Urinary bladder (tissue), 4 donors: ENCODE measurements around the gene ABR. TPM values are rescaled to one million over a fixed set of nuclear protein-coding genes. Genes with fewer than 3 reads are reported as not detected.
A peak's percentile ranks its signal among the peaks of the same experiment; 100 is the strongest.
"Not testable (repeated sequence)": the region's sequence is repeated elsewhere in the genome, so short reads cannot be mapped to it uniquely, and the experiment has no call there.

ENCODE experiments used
- DNase-seq: peaks from one replicate; pipeline ENCODE4 v3.0.0-alpha.2; 2015; ENCODE audit errors: extremely low spot score
- H3K27ac ChIP-seq: one replicate; pipeline ENCODE4 v1.5.1; 2013; ENCODE audit warnings: low read depth, mild to moderate bottlenecking, moderate library complexity
- H3K36me3 ChIP-seq: one replicate; pipeline ENCODE4 v1.6.1; 2013; ENCODE audit warnings: mild to moderate bottlenecking, moderate library complexity; ENCODE audit not compliant: insufficient read depth
- H3K4me1 ChIP-seq: one replicate; pipeline ENCODE4 v1.6.1; 2013; ENCODE audit warnings: mild to moderate bottlenecking, moderate library complexity; ENCODE audit not compliant: insufficient read depth
- H3K4me3 ChIP-seq: one replicate; pipeline ENCODE4 v1.5.1; 2013; ENCODE audit warnings: low read depth, low read length
- WGBS: extraction: QIAGEN DNeasy Blood & Tissue Kit; methylation state at CpG from one replicate; pipeline ENCODE4 v1.1.7; 2013; 5-methylcytosine and 5-hydroxymethylcytosine counted together
- polyA plus RNA-seq: library from polyadenylated mRNA; stranded (reverse); fragments of 200-250 nt; gene quantifications from one replicate; pipeline ENCODE4 v1.2.3, GENCODE V29; 2013
- total RNA-seq: library from RNA; depleted of rRNA; stranded (reverse); fragments of >200 nt; gene quantifications from one replicate; pipeline ENCODE4 v1.2.3, GENCODE V29; 2014
- donor health status: healthy with polysubstance abuse.
- donor health status: healthy.

ABR gene
- total and polyA plus RNA-seq, 2 donors, result 37.1 to 53.9 TPM

DNA sequence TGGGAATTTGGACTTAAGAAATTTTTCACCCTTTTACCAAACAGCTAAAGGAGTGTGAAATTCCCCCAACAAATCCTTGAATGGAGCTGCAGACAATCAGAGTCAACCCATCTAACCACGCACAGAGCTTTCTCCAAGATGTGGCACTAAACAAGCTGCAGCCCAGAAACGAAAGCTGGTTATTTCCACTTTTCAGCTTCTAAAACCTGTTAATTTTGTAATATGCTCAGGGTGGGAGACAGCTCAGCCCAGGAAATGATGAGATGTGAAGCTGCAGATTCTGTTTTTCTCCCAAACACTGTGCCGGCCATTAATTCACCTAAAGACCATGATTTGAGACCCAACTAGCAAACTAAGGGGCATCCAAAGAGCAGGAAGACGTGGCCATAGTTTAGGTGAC is 33.2 kb upstream of the ABR start:
- H3K4me3 ChIP-seq, result no peak overlapping the region
- DNase-seq, result no peak
- H3K27ac ChIP-seq, result no peak overlapping the region
- H3K36me3 ChIP-seq, result no peaks in the 10 kb centered on the region
- H3K4me1 ChIP-seq, result no peaks in the 10 kb centered on the region
- WGBS, result 61% methylated on average over 4 of the region's 4 CpGs

DNA sequence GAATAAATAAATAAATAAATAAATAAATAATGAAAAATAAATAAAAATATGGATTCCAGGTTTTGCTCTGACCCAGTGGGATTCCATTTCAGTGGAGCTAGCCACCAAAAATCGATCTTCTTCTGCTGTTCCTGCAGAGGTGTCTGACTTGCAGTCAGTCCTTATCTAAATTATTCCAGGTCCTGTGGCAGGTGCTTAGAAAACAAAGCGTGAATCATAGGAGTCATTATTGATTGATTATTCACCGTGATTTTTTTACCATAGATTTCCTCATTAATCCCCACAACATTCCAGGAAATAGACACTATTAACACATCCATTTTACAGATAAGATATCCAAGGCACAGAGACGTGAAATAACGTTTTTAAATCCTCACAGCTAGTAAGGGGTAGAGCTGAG is 31.5 kb upstream of the ABR start:
- H3K27ac ChIP-seq, result no peak overlapping the region
- 61% methylated on average over 5 of the region's 5 CpGs for WGBS
- H3K4me1 ChIP-seq, result no peaks in the 10 kb centered on the region
- no peak overlapping the region for H3K4me3 ChIP-seq
- no peaks in the 10 kb centered on the region for H3K36me3 ChIP-seq
- DNase-seq, result no peak

GRCh38 chr17:1208966-1209365 is 29.2 kb upstream of the ABR start:
- DNase-seq, result no peak
- no peaks in the 10 kb centered on the region for H3K4me1 ChIP-seq
- H3K27ac ChIP-seq, result no peak overlapping the region
- 78% methylated on average over 6 of the region's 6 CpGs for WGBS
- no peaks in the 10 kb centered on the region for H3K36me3 ChIP-seq
- H3K4me3 ChIP-seq, result no peak overlapping the region

DNA sequence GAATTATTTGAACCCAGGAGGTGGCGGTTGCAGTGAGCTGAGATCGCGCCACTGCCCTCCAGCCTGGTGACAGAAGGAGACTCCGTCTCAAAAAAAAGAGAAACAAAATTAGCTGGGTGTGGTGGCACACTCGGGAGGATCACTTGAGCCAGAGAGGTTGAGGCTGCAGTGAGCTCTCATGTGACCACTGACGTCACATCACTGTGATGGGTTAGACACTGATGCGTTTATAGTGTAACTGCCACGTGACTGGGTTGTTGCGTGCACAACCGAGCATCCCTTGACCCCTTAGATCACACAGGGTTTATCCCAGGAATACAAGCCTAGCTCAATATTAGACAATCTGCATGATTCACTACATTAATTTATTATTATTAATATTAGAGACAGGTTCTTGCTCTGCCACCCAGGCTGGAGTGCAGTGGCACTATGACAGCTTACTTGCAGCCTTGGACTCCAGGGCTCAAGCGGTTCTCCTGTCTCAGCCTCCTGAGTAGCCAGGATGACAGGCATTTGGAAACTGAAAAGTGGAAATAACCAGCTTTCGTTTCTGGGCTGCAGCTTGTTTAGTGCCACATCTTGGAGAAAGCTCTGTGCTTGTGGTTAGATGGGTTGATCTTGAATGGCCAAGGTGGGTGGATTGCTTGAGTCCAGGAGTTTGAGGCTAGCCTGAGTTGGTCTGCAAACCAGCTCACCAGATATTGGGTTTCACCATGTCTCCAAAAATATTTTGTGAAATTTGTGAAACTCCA is 26.4 kb upstream of the ABR start:
- WGBS, result 76% methylated on average over 12 of the region's 12 CpGs
- DNase-seq, result no peak
- Histone ChIP-seq H3K36me3 (no peaks in the 10 kb centered on the region), H3K4me3 (no peak overlapping the region), H3K27ac (no peak overlapping the region), H3K4me1 (no peaks in the 10 kb centered on the region)

DNA sequence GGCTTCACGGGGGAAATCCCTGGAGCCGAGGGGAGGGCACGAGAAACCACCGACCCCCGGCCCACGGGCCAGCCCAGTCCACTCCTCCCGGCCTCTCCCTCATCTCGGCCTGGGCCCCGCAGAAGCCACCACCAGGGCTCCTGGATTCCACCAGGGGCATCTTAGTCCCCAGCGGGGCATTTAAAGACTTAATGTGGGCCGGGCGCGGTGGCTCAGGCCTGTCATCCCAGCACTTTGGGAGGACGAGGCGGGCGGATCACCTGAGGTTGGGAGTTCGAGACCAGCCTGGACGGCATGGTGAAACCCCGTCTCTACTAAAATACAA is 24.1 kb upstream of the ABR start:
- Histone ChIP-seq H3K4me3 (peak overlapping the region; percentile 37), H3K27ac (no peak overlapping the region), H3K4me1 (no peaks in the 10 kb centered on the region), H3K36me3 (no peaks in the 10 kb centered on the region)
- DNase-seq, result no peak
- WGBS, result 51% methylated on average over 19 of the region's 19 CpGs

GRCh38 chr17:1203111-1203966 is 23.6 kb upstream of the ABR start:
- DNase-seq, result no peak
- H3K27ac ChIP-seq, result peak overlapping the region; percentile 52
- WGBS, result 5% methylated on average over 83 of the region's 91 CpGs
- H3K36me3 ChIP-seq, result no peaks in the 10 kb centered on the region
- H3K4me1 ChIP-seq, result no peaks in the 10 kb centered on the region
- peak overlapping the region; percentile 37 for H3K4me3 ChIP-seq

DNA sequence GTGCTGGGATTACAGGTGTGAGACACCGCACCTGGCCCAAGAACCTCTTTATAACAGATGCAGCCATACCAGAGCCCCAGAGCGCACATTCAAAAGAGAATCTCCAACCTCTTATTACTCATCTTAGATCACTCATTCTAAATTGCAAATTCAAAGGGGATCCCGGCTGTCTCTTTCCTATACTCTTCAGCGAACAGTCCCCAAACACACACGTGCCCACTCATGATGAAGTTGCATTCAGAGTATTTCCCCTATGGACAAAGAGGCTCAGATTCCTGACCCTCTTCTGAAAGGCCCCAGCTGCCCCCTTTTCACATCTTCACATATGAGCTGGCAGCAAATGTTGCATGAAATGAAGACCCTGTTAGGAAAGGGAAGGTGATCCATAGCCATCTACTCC is 22.5 kb upstream of the ABR start:
- Histone ChIP-seq H3K27ac (no peak overlapping the region), H3K4me1 (no peaks in the 10 kb centered on the region), H3K36me3 (no peaks in the 10 kb centered on the region), H3K4me3 (no peak overlapping the region)
- no peak for DNase-seq
- WGBS, result 88% methylated on average over 5 of the region's 5 CpGs

DNA sequence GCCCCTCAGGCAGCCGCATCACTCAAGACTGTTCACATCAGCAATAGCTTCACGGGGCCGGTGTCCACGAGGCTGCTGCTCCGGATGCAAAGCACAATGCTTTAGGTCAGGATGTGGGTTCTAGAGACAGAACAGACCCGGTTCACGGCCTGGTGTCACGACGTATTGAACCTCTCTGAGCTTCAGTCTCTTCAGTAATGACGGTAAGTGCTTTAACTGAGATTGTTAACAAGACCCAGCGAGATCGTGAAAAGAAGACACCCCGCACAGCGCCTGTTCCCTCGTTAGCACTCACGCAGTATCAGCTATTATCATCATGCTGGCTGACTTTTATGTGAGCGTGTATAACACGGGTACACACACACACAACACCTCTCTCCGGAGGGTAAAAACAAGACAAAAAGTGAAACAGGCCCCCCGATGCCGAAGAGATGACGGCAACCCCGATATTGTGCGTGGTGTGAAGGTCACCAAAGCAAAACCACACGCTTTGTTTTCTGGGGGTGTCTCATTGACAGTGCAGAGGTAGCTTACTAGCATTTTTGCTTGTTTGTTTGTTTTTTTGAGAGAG is 21.4 kb upstream of the ABR start:
- no peaks in the 10 kb centered on the region for H3K4me1 ChIP-seq
- H3K4me3 ChIP-seq, result no peak overlapping the region
- 80% methylated on average over 25 of the region's 25 CpGs for WGBS
- H3K36me3 ChIP-seq, result no peaks in the 10 kb centered on the region
- no peak overlapping the region for H3K27ac ChIP-seq
- no peak for DNase-seq

DNA sequence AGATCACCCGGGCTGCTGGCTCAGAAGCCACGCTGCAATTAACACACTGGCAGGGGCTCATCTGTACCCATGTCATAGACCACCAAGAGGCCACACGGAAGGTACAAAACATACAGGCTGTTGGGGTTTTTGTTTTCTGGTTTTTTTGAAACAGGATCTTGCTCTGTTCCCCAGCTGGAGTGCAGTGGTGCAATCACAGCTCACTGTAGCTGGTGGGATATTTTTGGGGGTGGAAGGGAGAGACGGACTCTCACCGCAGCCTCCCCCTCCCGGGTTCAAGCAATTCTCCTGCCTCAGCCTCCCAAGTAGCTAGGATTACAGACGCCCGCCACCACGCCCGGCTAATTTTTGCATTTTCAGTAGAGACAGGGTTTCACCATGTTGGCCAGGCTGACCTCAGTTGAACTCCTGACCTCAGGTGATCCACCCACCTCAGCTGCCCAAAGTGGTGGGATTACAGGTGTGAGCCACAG is 19.5 kb upstream of the ABR start:
- WGBS, result 88% methylated on average over 10 of the region's 10 CpGs
- not testable (repeated sequence) for H3K4me3 ChIP-seq, H3K4me1 ChIP-seq, H3K36me3 ChIP-seq, DNase-seq
- peak overlapping the region; percentile 35 for H3K27ac ChIP-seq

DNA sequence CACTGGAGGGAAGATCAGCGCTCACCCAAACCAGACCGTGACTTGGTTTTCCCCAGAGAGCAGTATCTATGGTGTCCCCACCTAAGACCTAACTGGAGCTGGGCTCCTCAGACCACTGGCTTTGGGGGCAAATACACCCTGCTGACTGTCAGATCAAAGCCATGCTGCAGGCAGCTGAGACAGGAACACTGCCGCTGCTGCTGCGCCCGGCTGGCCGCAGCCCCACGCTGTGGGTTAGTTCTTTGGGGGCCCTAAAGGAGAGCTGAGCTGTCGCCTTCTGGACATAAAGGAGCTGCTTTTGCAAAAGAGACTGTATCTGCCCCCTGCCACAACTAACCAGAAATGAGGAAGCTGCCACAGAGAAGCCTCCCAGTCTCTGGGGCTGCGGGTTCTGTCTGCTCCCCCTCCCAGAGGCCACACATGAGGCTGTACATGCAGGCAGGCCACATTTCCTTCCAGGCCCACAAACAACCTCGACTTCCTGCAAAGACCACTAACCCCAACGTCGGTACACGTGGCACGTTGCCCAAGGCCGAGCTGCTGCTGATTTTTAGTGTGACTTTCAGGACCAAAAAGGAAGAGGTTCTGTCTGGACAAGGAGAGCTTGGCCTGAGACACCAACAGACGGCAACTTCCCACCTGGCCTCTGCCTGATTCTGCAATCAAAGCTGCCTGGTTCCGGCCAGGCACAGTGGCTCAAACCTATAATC is 18.2 kb upstream of the ABR start:
- DNase-seq, result peak; percentile 23
- Histone ChIP-seq H3K36me3 (no peaks in the 10 kb centered on the region), H3K4me3 (no peak overlapping the region), H3K27ac (peak overlapping the region; percentile 77), H3K4me1 (no peaks in the 10 kb centered on the region)
- WGBS, result 41% methylated on average over 17 of the region's 17 CpGs

DNA sequence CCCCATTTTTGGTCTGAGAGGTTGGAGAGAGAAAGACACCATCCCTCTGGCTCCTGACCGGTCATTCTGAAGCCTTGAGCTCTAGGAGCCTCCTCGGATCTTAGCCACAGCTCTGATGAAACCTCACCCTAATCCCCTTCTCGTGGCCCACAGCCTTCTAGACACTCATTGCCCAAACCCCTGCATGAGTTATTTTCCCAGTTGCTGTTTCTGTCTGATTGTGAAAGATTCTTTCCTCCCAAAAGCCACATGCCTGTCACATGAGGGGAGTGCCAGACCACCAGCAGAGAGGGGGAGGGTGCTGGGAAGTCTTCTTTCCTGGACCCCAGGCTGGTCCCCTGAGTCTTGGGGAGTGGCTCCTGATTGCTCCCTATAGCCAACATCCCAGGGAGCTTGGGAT is 17.6 kb upstream of the ABR start:
- DNase-seq, result no peak
- WGBS, result 56% methylated on average over 3 of the region's 3 CpGs
- Histone ChIP-seq H3K36me3 (no peaks in the 10 kb centered on the region), H3K4me1 (no peaks in the 10 kb centered on the region), H3K4me3 (no peak overlapping the region), H3K27ac (peak overlapping the region; percentile 77)

- Histone ChIP-seq H3K4me3 (no peak overlapping the region), H3K27ac (peak overlapping the region; percentile 39), H3K36me3 (no peaks in the 10 kb centered on the region), H3K4me1 (no peaks in the 10 kb centered on the region)
- WGBS, result 89% methylated on average over 14 of the region's 14 CpGs
- no peak for DNase-seq
These were observed 17.2 kb upstream of the ABR start for GRCh38 chr17:1196946-1197345.

GRCh38 chr17:1192911-1193699 is 13.3 kb upstream of the ABR start:
- DNase-seq, result no peak
- WGBS, result 75% methylated on average over 31 of the region's 31 CpGs
- no peak overlapping the region for H3K27ac ChIP-seq
- H3K36me3 ChIP-seq, result no peaks in the 10 kb centered on the region
- H3K4me1 ChIP-seq, result no peaks in the 10 kb centered on the region
- H3K4me3 ChIP-seq, result no peak overlapping the region
